Fibroblast of gingiva (primary cell): Measurements from ENCODE around the gene TRIM45.
"Not testable (repeated sequence)": the region's sequence is repeated elsewhere in the genome, so short reads cannot be mapped to it uniquely, and the experiment has no call there.

Experiments
- DNase-seq: peaks from one replicate; pipeline ENCODE4 v3.0.0-alpha.2; 2011; ENCODE audit warnings: low read depth

The TRIM45 gene

GRCh38 chr1:117121589-117122329 is at the start of gene TRIM45:
Gene TRIM45, minus strand, starts transcription at chr1:117121749. Its CDS starts 548 bp downstream, at chr1:117121201.
- DNase-seq: peak; percentile 96

- no peak for DNase-seq
These were observed 48.5 kb upstream of the TRIM45 start for GRCh38 chr1:117169871-117170596.

- DNase-seq: no peak
These were observed 45.9 kb upstream of the TRIM45 start for GRCh38 chr1:117167402-117167801.

GRCh38 chr1:117166076-117166475 is 44.5 kb upstream of the TRIM45 start:
- DNase-seq: peak; percentile 63

- no peak for DNase-seq
These were observed 42.7 kb upstream of the TRIM45 start for GRCh38 chr1:117164209-117164608.

GRCh38 chr1:117162816-117163215 is 41.3 kb upstream of the TRIM45 start:
- no peak for DNase-seq

GRCh38 chr1:117161887-117162286 is 40.3 kb upstream of the TRIM45 start:
- no peak for DNase-seq

- DNase-seq: not testable (repeated sequence)
These were observed 29.8 kb upstream of the TRIM45 start for GRCh38 chr1:117151305-117151704.

GRCh38 chr1:117150316-117150715 is 28.8 kb upstream of the TRIM45 start:
- peak; percentile 68 for DNase-seq

GRCh38 chr1:117147856-117148588 is 26.5 kb upstream of the TRIM45 start:
- peak; percentile 88 for DNase-seq

GRCh38 chr1:117147341-117147831 is 25.8 kb upstream of the TRIM45 start:
- no peak for DNase-seq

- DNase-seq: peak; percentile 93
These were observed 25.2 kb upstream of the TRIM45 start for GRCh38 chr1:117146575-117147340.

GRCh38 chr1:117146072-117146471 is 24.5 kb upstream of the TRIM45 start:
- DNase-seq: no peak

- DNase-seq: no peak
These were observed 22.3 kb upstream of the TRIM45 start for GRCh38 chr1:117143871-117144270.

- DNase-seq: no peak
These were observed 21.6 kb upstream of the TRIM45 start for GRCh38 chr1:117143172-117143571.

- no peak for DNase-seq
These were observed 20.7 kb upstream of the TRIM45 start for GRCh38 chr1:117142200-117142599.

- no peak for DNase-seq
These were observed 17.0 kb upstream of the TRIM45 start for GRCh38 chr1:117138561-117138960.

GRCh38 chr1:117138106-117138505 is 16.6 kb upstream of the TRIM45 start:
- DNase-seq: no peak

GRCh38 chr1:117137281-117137855 is 15.8 kb upstream of the TRIM45 start:
- DNase-seq: no peak

GRCh38 chr1:117136749-117137148 is 15.2 kb upstream of the TRIM45 start:
- DNase-seq: no peak

GRCh38 chr1:117135329-117135728 is 13.8 kb upstream of the TRIM45 start:
- DNase-seq: no peak
